ENCODE data around the gene CDC42SE2.
"Not testable (repeated sequence)": the region's sequence is repeated elsewhere in the genome, so short reads cannot be mapped to it uniquely, and the experiment has no call there.

The CDC42SE2 gene

GRCh38 chr5:131318455-131318854 lies 54.6 kb downstream of the CDC42SE2 start:
- no peak for DNase-seq (ENCODE audit: low read depth in 2 of 2)

DNA sequence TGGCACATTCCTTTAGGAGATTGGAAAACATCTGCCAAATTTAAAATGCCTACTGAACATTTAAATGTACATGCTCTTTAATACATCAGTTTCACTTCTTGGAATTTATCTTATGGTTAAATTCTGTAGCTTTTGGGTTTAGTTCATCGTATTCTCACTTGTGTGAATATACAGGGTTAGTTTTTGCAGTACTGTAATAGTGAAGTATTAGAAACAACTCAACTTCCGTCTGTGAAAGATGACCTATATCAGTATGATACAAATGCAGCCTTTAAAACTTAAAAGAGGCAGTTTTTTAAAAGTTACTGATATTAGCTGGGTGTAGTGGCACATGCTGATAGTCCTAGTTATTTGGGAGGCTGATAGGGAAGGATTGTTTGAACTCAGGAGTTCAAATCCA lies 57.2 kb downstream of the CDC42SE2 start:
- DNase-seq (ENCODE audit: low read depth in 2 of 2), result no peak

- no peak for DNase-seq (ENCODE audit: low read depth in 2 of 2)
Observed at GRCh38 chr5:131322926-131323325, 59.1 kb downstream of the CDC42SE2 start.

- no peak for DNase-seq (ENCODE audit: low read depth in 2 of 2)
Observed at GRCh38 chr5:131323378-131323777, 59.5 kb downstream of the CDC42SE2 start.

DNA sequence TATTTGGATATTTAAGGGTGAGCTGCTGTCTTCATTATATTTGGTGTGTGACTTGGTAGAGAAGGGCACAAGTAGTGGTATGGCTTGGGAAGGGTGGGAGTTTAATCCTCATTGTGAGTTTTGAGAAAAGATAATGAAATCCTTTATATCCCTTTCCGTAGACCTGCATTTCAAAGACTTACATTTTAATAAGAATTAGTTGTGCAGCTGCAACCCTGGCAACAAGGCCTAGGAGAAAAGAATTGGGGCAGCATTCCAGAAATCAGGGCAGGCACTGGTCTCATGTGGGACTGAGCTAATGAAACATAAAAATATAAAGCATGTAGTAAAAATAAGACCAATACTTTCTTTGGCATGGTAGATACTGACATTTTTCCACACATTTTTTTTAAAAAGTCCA lies 60.5 kb downstream of the CDC42SE2 start:
- no peak for DNase-seq (ENCODE audit: low read depth in 2 of 2)

DNA sequence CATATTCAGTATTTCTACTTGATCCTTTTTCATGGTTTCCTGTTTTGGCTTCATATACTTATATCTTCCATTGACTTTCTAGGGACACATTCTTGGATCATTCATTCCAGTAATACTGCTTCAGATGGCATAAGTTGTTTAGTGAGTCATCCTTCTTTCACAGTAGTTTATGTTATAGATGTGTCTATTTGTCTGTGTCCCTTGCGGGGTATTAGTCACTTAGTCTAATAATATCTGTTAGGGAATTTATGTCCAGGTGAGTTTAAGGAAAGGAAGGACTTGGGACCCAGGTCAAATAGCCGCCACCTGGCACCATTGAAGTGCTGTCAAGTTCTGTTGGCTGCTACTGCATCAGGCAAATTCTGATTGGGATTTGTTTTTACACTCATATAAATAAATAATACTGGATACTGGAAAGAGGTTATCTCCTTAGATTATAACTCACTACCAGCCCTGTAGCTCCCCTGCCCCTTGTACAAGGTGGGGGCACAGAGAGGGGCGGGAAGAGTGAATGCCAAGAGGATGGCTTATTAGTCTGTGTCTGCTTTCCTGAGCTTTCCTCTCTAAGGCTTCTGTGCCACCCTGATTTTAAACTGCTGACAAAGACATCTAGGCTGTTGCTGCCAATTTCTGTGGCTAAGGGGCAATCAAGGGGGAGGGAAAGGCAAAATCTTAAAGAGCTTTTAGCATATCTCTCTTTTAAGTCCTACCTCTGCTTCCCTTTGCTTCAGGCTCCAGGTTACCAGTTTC lies 64.9 kb downstream of the CDC42SE2 start:
- DNase-seq (ENCODE audit: low read depth in 2 of 2), result no peak

- no peak for DNase-seq (ENCODE audit: low read depth in 2 of 2)
Observed at GRCh38 chr5:131329286-131329560, 65.4 kb downstream of the CDC42SE2 start.

GRCh38 chr5:131330031-131330430 lies 66.2 kb downstream of the CDC42SE2 start:
- DNase-seq (ENCODE audit: low read depth in 2 of 2), result no peak

DNA sequence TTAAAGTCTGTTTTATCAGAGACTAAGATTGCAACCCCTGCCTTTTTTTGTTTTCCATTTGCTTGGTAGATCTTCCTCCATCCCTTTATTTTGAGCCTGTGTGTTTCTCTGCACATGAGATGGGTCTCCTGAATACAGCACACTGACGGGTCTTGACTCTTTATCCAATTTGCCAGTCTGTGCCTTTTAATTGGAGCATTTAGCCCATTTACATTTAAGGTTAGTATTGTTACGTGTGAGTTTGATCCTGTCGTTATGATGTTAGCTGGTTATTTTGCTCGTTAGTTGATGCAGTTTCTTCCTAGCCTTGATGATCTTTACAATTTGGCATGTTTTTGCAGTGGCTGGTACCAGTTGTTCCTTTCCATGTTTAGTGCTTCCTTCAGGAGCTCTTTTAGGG lies 71.9 kb downstream of the CDC42SE2 start:
- not testable (repeated sequence) for DNase-seq (ENCODE audit: low read depth in 2 of 2)

DNA sequence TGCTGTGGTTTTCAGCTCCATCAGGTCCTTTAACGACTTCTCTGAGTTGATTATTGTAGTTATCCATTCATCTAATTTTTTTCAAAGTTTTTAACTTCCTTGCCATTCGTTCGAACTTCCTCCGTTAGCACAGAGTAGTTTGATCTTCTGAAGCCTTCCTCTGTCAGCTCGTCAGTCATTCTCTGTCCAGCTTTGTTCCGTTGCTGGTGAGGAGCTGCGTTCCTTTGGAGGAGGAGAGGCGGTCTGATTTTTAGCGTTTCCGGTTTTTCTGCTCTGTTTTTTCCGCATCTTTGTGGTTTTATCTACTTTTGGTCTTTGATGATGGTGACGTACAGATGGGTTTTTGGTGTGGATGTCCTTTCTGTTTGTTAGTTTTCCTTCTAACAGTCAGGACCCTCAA lies 72.9 kb downstream of the CDC42SE2 start:
- DNase-seq (ENCODE audit: low read depth in 2 of 2), result not testable (repeated sequence)

GRCh38 chr5:131337240-131338050 lies 73.6 kb downstream of the CDC42SE2 start:
- not testable (repeated sequence) for DNase-seq (ENCODE audit: low read depth in 2 of 2)

DNA sequence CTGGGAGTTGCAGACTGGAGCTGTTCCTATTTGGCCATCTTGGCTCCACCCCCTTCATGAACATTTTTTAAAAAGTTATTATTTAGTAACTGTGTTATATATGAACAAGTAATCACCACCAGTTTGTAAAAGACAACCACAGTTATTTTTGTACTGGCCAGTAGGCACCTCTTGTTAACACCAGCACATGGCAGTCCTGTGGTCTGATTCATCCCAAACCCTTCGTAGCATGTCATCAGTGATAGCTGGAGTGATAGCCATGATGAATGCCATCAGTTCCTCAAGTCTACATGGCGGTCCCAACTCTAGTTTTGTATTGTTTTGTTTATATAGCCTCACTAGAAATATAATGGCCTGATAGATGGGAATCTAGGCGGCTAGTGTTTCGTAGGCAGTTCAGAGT lies 74.2 kb downstream of the CDC42SE2 start:
- no peak for DNase-seq (ENCODE audit: low read depth in 2 of 2)

DNA sequence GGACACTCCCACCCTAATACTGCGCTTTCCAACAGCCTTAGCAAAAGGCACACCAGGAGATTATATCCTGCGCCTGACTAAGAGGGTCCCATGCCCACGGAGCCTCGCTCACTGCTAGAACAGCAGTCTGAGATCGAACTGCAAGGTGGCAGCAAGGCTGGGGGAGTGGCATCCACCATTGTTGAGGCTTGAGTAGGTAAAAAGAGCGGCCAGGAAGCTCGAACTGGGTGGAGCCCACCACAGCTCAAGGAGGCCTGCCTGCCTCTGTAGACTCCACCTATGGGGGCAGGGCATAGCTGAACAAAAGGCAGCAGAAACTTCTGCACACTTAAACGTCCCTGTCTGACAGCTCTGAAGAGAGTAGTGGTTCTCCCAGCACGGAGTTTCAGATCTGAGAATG lies 80.4 kb downstream of the CDC42SE2 start:
- DNase-seq (ENCODE audit: low read depth in 2 of 2), result not testable (repeated sequence)

DNA sequence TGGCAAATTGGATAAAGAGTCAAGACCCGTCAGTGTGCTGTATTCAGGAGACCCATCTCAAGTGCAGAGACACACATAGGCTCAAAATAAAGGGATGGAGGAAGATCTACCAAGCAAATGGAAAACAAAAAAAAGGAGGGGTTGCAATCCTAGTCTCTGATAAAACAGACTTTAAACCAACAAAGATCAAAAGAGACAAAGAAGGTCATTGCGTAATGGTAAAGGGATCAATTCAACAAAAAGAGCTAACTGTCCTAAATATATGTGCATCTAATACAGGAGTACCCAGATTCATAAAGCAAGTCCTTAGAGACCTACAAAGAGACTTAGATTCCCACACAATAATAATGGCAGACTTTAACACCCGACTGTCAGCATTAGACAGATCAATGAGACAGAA lies 82.4 kb downstream of the CDC42SE2 start:
- DNase-seq (ENCODE audit: low read depth in 2 of 2), result not testable (repeated sequence)

GRCh38 chr5:131353991-131354390 lies 90.1 kb downstream of the CDC42SE2 start:
- no peak for DNase-seq (ENCODE audit: low read depth in 2 of 2)

DNA sequence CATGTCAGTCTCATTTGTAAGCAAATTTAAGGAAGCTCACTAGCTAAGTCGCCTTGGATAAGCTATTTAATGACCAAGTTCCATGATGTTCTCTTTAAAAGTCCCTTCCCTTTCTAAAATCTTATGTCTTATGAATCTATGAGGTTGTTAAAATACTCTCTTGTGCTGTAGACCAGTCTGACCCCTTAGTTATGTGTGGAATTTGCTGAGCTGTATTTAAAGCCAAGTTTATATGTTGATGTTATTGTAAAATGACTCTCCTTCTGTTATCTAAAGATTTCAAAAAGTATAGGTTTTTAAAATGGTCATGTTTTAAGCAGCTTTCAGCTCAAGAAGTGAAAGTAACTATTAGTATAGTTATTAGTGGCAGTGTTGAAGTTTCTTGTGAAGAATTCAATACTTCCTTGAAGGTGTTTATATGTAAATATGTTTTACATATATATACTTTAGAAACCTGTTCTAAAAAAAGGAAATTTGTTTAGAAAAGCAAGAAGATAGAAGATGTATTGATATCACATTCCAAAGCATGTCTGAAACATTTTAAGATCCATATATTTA lies 92.2 kb downstream of the CDC42SE2 start:
- DNase-seq (ENCODE audit: low read depth in 2 of 2), result no peak

DNA sequence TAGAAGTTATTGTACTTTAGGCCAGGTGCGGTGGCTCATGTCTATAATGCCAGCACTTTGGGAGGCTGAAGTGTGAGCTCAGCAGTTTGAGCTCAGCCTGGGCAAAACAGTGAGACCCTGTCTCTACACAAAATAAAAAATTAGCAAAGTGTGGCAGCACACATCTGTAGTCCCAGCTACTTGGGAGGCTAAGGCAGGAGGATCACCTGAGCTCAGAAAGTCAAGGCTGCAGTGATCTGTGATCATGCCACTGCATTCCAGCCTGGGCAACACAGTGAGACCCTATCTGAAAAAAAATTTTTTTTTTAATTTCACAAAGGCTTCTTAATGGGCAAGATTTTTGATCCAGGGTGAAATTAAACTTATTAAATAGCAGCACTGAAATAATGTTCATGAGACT lies 92.8 kb downstream of the CDC42SE2 start:
- no peak for DNase-seq (ENCODE audit: low read depth in 2 of 2)

GRCh38 chr5:131357739-131358561 lies 94.1 kb downstream of the CDC42SE2 start:
- no peak for DNase-seq (ENCODE audit: low read depth in 2 of 2)

DNA sequence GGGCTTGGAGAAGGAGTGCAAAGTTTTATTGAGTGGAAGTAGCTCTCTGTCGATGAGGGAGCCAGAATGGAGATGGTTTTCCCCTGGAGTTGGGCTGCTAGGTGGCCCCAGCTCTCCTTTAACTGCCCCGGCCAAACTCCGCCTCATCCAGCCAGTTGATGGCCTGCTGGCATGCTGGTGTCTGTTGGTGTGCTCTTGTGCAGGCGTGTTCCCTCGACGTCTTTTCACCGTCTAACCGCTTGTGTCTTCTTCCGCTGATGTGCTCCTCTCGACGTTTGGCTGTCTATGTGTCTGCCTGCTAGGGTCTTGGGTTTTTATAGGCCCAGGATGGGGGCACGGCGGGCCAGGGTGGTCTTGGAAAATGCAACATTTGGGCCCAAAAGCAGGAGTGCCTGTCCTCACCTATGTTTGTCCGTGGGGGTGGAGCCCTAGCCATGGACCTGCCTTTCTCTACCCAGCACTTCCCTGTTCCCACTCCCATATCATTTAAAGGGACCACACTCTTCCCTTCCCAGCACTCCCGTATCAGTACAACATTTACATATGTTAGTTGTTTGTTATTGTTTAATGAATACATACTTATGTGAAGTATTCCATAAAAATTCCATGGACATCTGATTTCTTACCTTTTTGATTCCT lies 97.9 kb downstream of the CDC42SE2 start:
- DNase-seq (ENCODE audit: low read depth in 2 of 2), result no peak

- DNase-seq (ENCODE audit: low read depth in 2 of 2), result no peak
Observed at GRCh38 chr5:131363811-131364506, 100.1 kb downstream of the CDC42SE2 start.

GRCh38 chr5:131364507-131365050 lies 100.7 kb downstream of the CDC42SE2 start:
- DNase-seq (ENCODE audit: low read depth in 2 of 2), result no peak
